HG02763 (cell line): ENCODE measurements around the gene ENOSF1.
A peak's percentile ranks its signal among the peaks of the same experiment; 100 is the strongest.
"Not testable (repeated sequence)": the region's sequence is repeated elsewhere in the genome, so short reads cannot be mapped to it uniquely, and the experiment has no call there.

Source experiments
- ATAC-seq: cut with Tn5 transposase; IDR thresholded peaks from one replicate; pipeline ENCODE4 v1.9.1; 2021; ENCODE audit warnings: mild to moderate bottlenecking, moderate library complexity; ENCODE audit not compliant: unreplicated experiment

The ENOSF1 gene

GRCh38 chr18:712401-713134 is at the start of gene ENOSF1:
ENOSF1 (minus strand) TSS chr18:712630; CDS start chr18:712587, 43 bp downstream.
- peak; percentile 86 for ATAC-seq

GRCh38 chr18:759864-760263 is 47.4 kb upstream of the ENOSF1 start:
- not testable (repeated sequence) for ATAC-seq

GRCh38 chr18:755506-755905 is 43.1 kb upstream of the ENOSF1 start:
- ATAC-seq: no peak

- ATAC-seq: no peak
Observed at GRCh38 chr18:754656-755055, 42.2 kb upstream of the ENOSF1 start.

- no peak for ATAC-seq
Observed at GRCh38 chr18:750456-750855, 38.0 kb upstream of the ENOSF1 start.

- no peak for ATAC-seq
Observed at GRCh38 chr18:744832-745597, 32.6 kb upstream of the ENOSF1 start.

GRCh38 chr18:741931-742512 is 29.6 kb upstream of the ENOSF1 start:
- peak; percentile 90 for ATAC-seq

GRCh38 chr18:732371-732770 is 19.9 kb upstream of the ENOSF1 start:
- ATAC-seq: no peak

GRCh38 chr18:731185-731584 is 18.8 kb upstream of the ENOSF1 start:
- no peak for ATAC-seq

- ATAC-seq: no peak
Observed at GRCh38 chr18:730692-731091, 18.3 kb upstream of the ENOSF1 start.

- ATAC-seq: not testable (repeated sequence)
Observed at GRCh38 chr18:730120-730519, 17.7 kb upstream of the ENOSF1 start.

- no peak for ATAC-seq
Observed at GRCh38 chr18:725646-726045, 13.2 kb upstream of the ENOSF1 start.

GRCh38 chr18:723541-724080 is 11.2 kb upstream of the ENOSF1 start:
- ATAC-seq: no peak

- no peak for ATAC-seq
Observed at GRCh38 chr18:717003-717402, 4.6 kb upstream of the ENOSF1 start.

GRCh38 chr18:715626-716025 is 3.2 kb upstream of the ENOSF1 start:
- no peak for ATAC-seq

- no peak for ATAC-seq
Observed at GRCh38 chr18:713135-713490, 683 bp upstream of the ENOSF1 start.

GRCh38 chr18:711657-712400 is 601 bp downstream of the ENOSF1 start:
- peak; percentile 59 for ATAC-seq

- ATAC-seq: no peak
Observed at GRCh38 chr18:711310-711656, 1.1 kb downstream of the ENOSF1 start.

GRCh38 chr18:710418-711300 is 1.8 kb downstream of the ENOSF1 start:
- ATAC-seq: no peak

GRCh38 chr18:709771-710170 is 2.7 kb downstream of the ENOSF1 start:
- ATAC-seq: no peak
